Activated T-cell treated with anti-CD3 and anti-CD28 coated beads for 4 hours (primary cell): ENCODE data around the gene XKR7.

Experiments used
- DNase-seq: peaks from one replicate; pipeline ENCODE4 v3.0.0-alpha.2; 2020

Gene XKR7

GRCh38 chr20:32052090-32052777 is 84.3 kb downstream of the XKR7 start, which contains the start of gene HCK:
Gene HCK (plus strand): TSS chr20:32052242.
- no peak for DNase-seq

- no peak for DNase-seq
Observed at GRCh38 chr20:32052778-32053362, 84.9 kb downstream of the XKR7 start.
